HCT116 (cell line): ENCODE measurements around the gene UGGT2. TPM values are rescaled to one million over a fixed set of nuclear protein-coding genes. Genes with fewer than 3 reads are reported as not detected.
A peak's percentile ranks its signal among the peaks of the same experiment; 100 is the strongest.

Experiments used
- ATAC-seq: fragments of 200-7000 bp; cut with Tn5 transposase; 2 replicates; pipeline ENCODE4 v1.9.1; 2020; ENCODE audit warnings: mild to moderate bottlenecking, moderate library complexity
- BruUV-seq: library from RNA; stranded (reverse); fragments of 400-500 nt; replicated peaks from 2 replicates; lab custom pipeline; 2021; lab: Mats Ljungman, UMichigan
- CTCF ChIA-PET: fragments of 300-600 bp; sonication (Branson Sonifier 250); formaldehyde crosslinking; loops from one replicate; lab custom pipeline; 2021; ENCODE audit warnings: antibody characterized with exemption; lab: Charles Lee
- POLR2A ChIA-PET: fragments of 300-600, 350-600 bp; sonication (Branson Sonifier 250); formaldehyde crosslinking; loops from one replicate; lab custom pipeline; 2021; ENCODE audit warnings: antibody characterized with exemption; lab: Charles Lee
- RAD21 ChIA-PET, 2 experiments: fragments of 300-600 bp; sonication (Branson Sonifier 250); formaldehyde crosslinking; loops; one replicate each; lab custom pipeline; 2023; ENCODE audit warnings: low total read pairs in 2 of 2; ENCODE audit not compliant: uncharacterized antibody in 2 of 2, unreplicated experiment in 2 of 2, low non-redundant PET in 1 of 2; lab: Charles Lee
- DNase-seq: peaks from one replicate; pipeline ENCODE4 v3.0.0-alpha.2; 2010; ENCODE audit warnings: low read depth, low spot score
- H2AFZ ChIP-seq: fragments of 200-600 bp; shearing (Covaris generic), sonication (generic); 2 replicates; pipeline ENCODE4 v1.6.1; 2017; ENCODE audit warnings: low read depth, mixed run types, mixed read lengths, antibody characterized with exemption, low read length; ENCODE audit not compliant: poor library complexity, severe bottlenecking
- H3K27ac ChIP-seq: 2 replicates; pipeline ENCODE4 v1.5.1; 2012; ENCODE audit warnings: low read depth, low read length
- H3K27me3 ChIP-seq: fragments of 200-600 bp; sonication (generic); 2 replicates; pipeline ENCODE4 v1.6.1; 2016; ENCODE audit warnings: mixed run types, low read length, mixed read lengths; ENCODE audit not compliant: insufficient read depth
- H3K36me3 ChIP-seq, 2 experiments: fragments of 200-500 bp in 1 of 2; fragments of 200-600 bp in 1 of 2; sonication (Bioruptor generic) in 1 of 2; sonication (generic) in 1 of 2; 2 replicates each; pipeline versions ENCODE4 v1.5.1 to v1.6.1; 2014 to 2016; ENCODE audit warnings: low read length in 2 of 2, inconsistent platforms in 1 of 2, mixed read lengths in 1 of 2, mixed run types in 1 of 2; ENCODE audit not compliant: insufficient read depth in 2 of 2, control insufficient read depth in 1 of 2
- H3K4me1 ChIP-seq, 2 experiments: fragments of 200-600 bp in 1 of 2; sonication (generic) in 1 of 2; 2 replicates each; pipeline versions ENCODE4 v1.5.1 to v1.6.1; 2012 to 2017; ENCODE audit warnings: low read length in 2 of 2, inconsistent platforms in 1 of 2, mild to moderate bottlenecking in 1 of 2, mixed read lengths in 1 of 2, mixed run types in 1 of 2, moderate library complexity in 1 of 2; ENCODE audit not compliant: insufficient read depth in 2 of 2, control insufficient read depth in 1 of 2
- H3K4me2 ChIP-seq: fragments of 200-600 bp; sonication (generic); 2 replicates; pipeline ENCODE4 v1.6.1; 2017; ENCODE audit warnings: mixed run types, low read length, mixed read lengths
- H3K4me3 ChIP-seq, 2 experiments: fragments of 200-600 bp in 1 of 2; sonication (generic) in 1 of 2; replicated peaks in 1 of 2; 2 replicates each; pipeline ENCODE4 v1.5.1; 2011 to 2016; ENCODE audit warnings: low read length in 2 of 2, control low read depth in 1 of 2, low read depth in 1 of 2, mild to moderate bottlenecking in 1 of 2, mixed read lengths in 1 of 2, mixed run types in 1 of 2
- H3K79me2 ChIP-seq: fragments of 200-600 bp; sonication (generic); 2 replicates; pipeline ENCODE4 v1.6.1; 2017; ENCODE audit warnings: mild to moderate bottlenecking, mixed run types, low read length, moderate library complexity, mixed read lengths; ENCODE audit not compliant: insufficient read depth
- H3K9ac ChIP-seq: fragments of 200-600 bp; sonication (generic); 2 replicates; pipeline ENCODE4 v1.6.1; 2016; ENCODE audit warnings: low read length, mixed read lengths
- H3K9me2 ChIP-seq: fragments of 200-600 bp; sonication (generic), shearing (Covaris generic); 2 replicates; pipeline ENCODE4 v1.6.1; 2017; ENCODE audit warnings: mixed run types, mild to moderate bottlenecking, moderate library complexity; ENCODE audit not compliant: insufficient read depth
- H3K9me3 ChIP-seq, 2 experiments: fragments of 200-500 bp in 1 of 2; fragments of 200-600 bp in 1 of 2; sonication (Bioruptor generic) in 1 of 2; sonication (generic) in 1 of 2; 2 replicates each; pipeline ENCODE4 v1.6.1; 2014 to 2017; ENCODE audit warnings: low read length in 2 of 2, mixed read lengths in 2 of 2, inconsistent platforms in 1 of 2, low read depth in 1 of 2, mild to moderate bottlenecking in 1 of 2, mixed run types in 1 of 2, moderate library complexity in 1 of 2; ENCODE audit not compliant: control insufficient read depth in 1 of 2, insufficient read depth in 1 of 2
- H4K20me1 ChIP-seq: fragments of 200-600 bp; sonication (generic), shearing (Covaris generic); 2 replicates; pipeline ENCODE4 v1.6.1; 2017; ENCODE audit warnings: mixed run types, mild to moderate bottlenecking, moderate library complexity; ENCODE audit not compliant: insufficient read depth
- CBX3 ChIP-seq: IDR thresholded peaks from 2 replicates; pipeline ENCODE4 v1.6.1; 2012; ENCODE audit warnings: low read depth
- CEBPB ChIP-seq: IDR thresholded peaks from 2 replicates; pipeline ENCODE4 v1.6.1; 2012; ENCODE audit warnings: low read depth
- EGR1 ChIP-seq: IDR thresholded peaks from 2 replicates; pipeline ENCODE4 v1.6.1; 2012; ENCODE audit warnings: low read depth
- ELF1 ChIP-seq: IDR thresholded peaks from 2 replicates; pipeline ENCODE4 v1.6.1; 2012; ENCODE audit warnings: low read depth, borderline replicate concordance
- FOSL1 ChIP-seq: IDR thresholded peaks from 2 replicates; pipeline ENCODE4 v1.6.1; 2012; ENCODE audit warnings: low read depth
- MAX ChIP-seq: IDR thresholded peaks from 2 replicates; pipeline ENCODE4 v1.6.1; 2012
- POLR2AphosphoS5 ChIP-seq: IDR thresholded peaks from 2 replicates; pipeline ENCODE4 v1.6.1; 2011; ENCODE audit warnings: mild to moderate bottlenecking, low read depth, low read length, moderate library complexity
- RAD21 ChIP-seq: IDR thresholded peaks from 2 replicates; pipeline ENCODE4 v1.6.1; 2012; ENCODE audit warnings: low read depth, mild to moderate bottlenecking
- REST ChIP-seq: IDR thresholded peaks from 2 replicates; pipeline ENCODE4 v1.6.1; 2012; ENCODE audit warnings: low read depth
- SRF ChIP-seq: IDR thresholded peaks from 2 replicates; pipeline ENCODE4 v1.6.1; 2012; ENCODE audit warnings: low read depth
- ZFX ChIP-seq: fragments of 450-650 bp; IDR thresholded peaks from 2 replicates; pipeline ENCODE4 v1.6.1; 2017
- intact Hi-C: fragments of 100-400 bp; cut with micrococcal nuclease; formaldehyde crosslinking; loops from 2 replicates; pipeline ENCODE4 v1.10.0; 2022
- total RNA-seq: library from RNA; stranded (reverse); gene quantifications from one replicate; pipeline ENCODE4 v1.2.1, GENCODE V29; 2021; ENCODE audit not compliant: unreplicated experiment
- TF ChIP-seq, protein P1 (sequence below), 3 experiments: fragments of 200-600 bp in 1 of 3; sonication (generic) in 1 of 3; IDR thresholded peaks in 2 of 3; conservative IDR thresholded peaks in 1 of 3; 2 replicates each; pipeline ENCODE4 v1.5.1; 2012 to 2017; ENCODE audit warnings: low read depth in 2 of 3, low read length in 2 of 3, antibody characterized with exemption in 1 of 3, borderline replicate concordance in 1 of 3, control low read depth in 1 of 3, mild to moderate bottlenecking in 1 of 3, mixed read lengths in 1 of 3, mixed run types in 1 of 3, moderate library complexity in 1 of 3; ENCODE audit not compliant: insufficient read depth in 1 of 3

Gene UGGT2
- total RNA-seq, 1 experiment from 2014 or later: 27.1 TPM

DNA sequence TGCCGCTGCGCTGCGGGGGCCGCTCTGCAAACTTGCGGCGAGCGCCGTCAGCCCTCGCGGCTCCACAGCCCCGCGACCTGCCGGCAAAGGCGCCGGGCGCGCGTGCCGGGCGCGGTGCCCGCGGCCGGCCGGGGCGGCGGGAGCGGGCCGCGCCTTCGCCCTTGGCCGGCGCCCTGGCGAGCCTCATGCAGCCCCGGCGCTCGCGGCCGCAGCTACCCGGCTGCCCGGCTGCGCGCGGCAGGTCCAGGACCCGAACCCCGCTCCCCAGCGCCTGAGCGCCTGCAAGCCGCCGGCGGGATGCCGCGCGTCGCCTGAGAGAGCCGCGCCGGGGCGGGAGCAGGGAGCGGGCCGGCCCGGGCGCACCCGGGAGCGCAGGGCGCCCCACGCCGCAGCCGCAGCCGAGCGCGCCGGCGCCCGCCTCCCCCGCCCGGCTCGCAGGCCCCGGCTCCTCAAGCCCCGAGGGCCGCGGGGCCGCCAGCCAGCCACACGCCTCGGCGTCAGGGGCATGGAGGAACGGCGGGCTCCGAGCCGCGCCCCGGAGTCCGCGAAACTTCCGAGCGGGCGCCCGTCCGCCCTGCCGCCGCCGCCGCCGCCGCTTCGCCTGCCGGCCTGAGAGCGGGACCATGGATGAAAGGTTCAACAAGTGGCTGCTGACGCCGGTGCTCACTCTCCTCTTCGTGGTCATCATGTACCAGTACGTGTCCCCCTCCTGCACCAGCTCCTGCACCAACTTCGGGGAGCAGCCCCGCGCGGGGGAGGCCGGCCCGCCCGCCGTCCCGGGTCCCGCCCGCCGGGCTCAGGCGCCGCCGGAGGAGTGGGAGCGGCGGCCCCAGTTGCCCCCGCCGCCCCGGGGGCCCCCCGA is 37.3 kb upstream of the UGGT2 start (continued):
- TF ChIP-seq REST: no peak
- TF ChIP-seq, all 23 proteins: peak for 0

GRCh38 chr13:96089749-96090239 is 36.6 kb upstream of the UGGT2 start, which contains the start of gene HS6ST3:
HS6ST3 (plus strand) TSS chr13:96090107.
- H3K36me3 ChIP-seq: no peaks in the 10 kb centered on the region
- no peak for TF ChIP-seq SRF
- TF ChIP-seq RAD21: no peak
- TF ChIP-seq REST: no peak
- no peak for TF ChIP-seq CEBPB
- TF ChIP-seq ELF1: no peak
- no peak for TF ChIP-seq MAX
- TF ChIP-seq, protein P1, sequence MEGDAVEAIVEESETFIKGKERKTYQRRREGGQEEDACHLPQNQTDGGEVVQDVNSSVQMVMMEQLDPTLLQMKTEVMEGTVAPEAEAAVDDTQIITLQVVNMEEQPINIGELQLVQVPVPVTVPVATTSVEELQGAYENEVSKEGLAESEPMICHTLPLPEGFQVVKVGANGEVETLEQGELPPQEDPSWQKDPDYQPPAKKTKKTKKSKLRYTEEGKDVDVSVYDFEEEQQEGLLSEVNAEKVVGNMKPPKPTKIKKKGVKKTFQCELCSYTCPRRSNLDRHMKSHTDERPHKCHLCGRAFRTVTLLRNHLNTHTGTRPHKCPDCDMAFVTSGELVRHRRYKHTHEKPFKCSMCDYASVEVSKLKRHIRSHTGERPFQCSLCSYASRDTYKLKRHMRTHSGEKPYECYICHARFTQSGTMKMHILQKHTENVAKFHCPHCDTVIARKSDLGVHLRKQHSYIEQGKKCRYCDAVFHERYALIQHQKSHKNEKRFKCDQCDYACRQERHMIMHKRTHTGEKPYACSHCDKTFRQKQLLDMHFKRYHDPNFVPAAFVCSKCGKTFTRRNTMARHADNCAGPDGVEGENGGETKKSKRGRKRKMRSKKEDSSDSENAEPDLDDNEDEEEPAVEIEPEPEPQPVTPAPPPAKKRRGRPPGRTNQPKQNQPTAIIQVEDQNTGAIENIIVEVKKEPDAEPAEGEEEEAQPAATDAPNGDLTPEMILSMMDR (IDR thresholded peaks at IDR 0.05 in 2 of 3, conservative IDR thresholded peaks at IDR 0.05 in 1 of 3; ENCODE audit: borderline replicate concordance in 1 of 3, insufficient read depth in 1 of 3, low read depth in 2 of 3, low read length in 2 of 3): no peak
- no peak for TF ChIP-seq ZFX
- TF ChIP-seq CBX3: no peak
- TF ChIP-seq POLR2AphosphoS5: no peak
- no peak for TF ChIP-seq FOSL1
- TF ChIP-seq EGR1: no peak
- TF ChIP-seq, all 23 proteins: peak for 0
- Histone ChIP-seq H3K4me2 (peak within 1 kb of the TSS; percentile 88), H3K79me2 (no peaks in the 10 kb centered on the region), H3K4me3 (peak within 1 kb of the TSS; percentile 43 to 55), H3K27me3 (peaks cover 60% of the 10 kb centered on the region), H3K27ac (no peak within 1 kb of the TSS), H4K20me1 (no peaks in the 10 kb centered on the region; the same call in 1 of the 2 replicates), H3K4me1 (peaks cover 0 to 8% of the 10 kb centered on the region in 2 experiments; a peak in 1 of 4 replicates), H3K9me3 (no peaks in the 10 kb centered on the region), H3K9ac (no peak within 1 kb of the TSS), H3K9me2 (no peaks in the 10 kb centered on the region), H2AFZ (no peak within 1 kb of the TSS)
- CTCF ChIA-PET: no interaction called here
- POLR2A ChIA-PET: no interaction called here
- intact Hi-C loops: no loop called here
- DNase-seq (peak; percentile 10), ATAC-seq (peak; percentile 91)
- RAD21 ChIA-PET: no interaction called here
- BruUV-seq: no TSS peak
